ENCODE results near the gene NDUFS6.
"Not testable (repeated sequence)": the region's sequence is repeated elsewhere in the genome, so short reads cannot be mapped to it uniquely, and the experiment has no call there.

Gene NDUFS6

GRCh38 chr5:1835431-1835830, 34.2 kb downstream of the NDUFS6 start:
- DNase-seq = no peak

GRCh38 chr5:1836176-1836890, 35.1 kb downstream of the NDUFS6 start:
- DNase-seq = no peak

GRCh38 chr5:1836891-1837880, 36.0 kb downstream of the NDUFS6 start:
- no peak for DNase-seq

GRCh38 chr5:1838013-1838412, 36.8 kb downstream of the NDUFS6 start:
- DNase-seq = no peak

- no peak for DNase-seq
These were observed 38.9 kb downstream of the NDUFS6 start for GRCh38 chr5:1840071-1840547.

GRCh38 chr5:1840741-1841521, 39.7 kb downstream of the NDUFS6 start:
- no peak for DNase-seq

GRCh38 chr5:1842004-1842819, 41.0 kb downstream of the NDUFS6 start:
- no peak for DNase-seq

- DNase-seq = not testable (repeated sequence)
These were observed 42.6 kb downstream of the NDUFS6 start for GRCh38 chr5:1843761-1844160.

GRCh38 chr5:1844708-1845436, 43.7 kb downstream of the NDUFS6 start:
- DNase-seq = no peak

GRCh38 chr5:1845696-1846095, 44.5 kb downstream of the NDUFS6 start:
- DNase-seq = no peak

GRCh38 chr5:1846583-1846982, 45.4 kb downstream of the NDUFS6 start:
- no peak for DNase-seq

GRCh38 chr5:1847056-1847455, 45.8 kb downstream of the NDUFS6 start:
- no peak for DNase-seq

- no peak for DNase-seq
These were observed 46.4 kb downstream of the NDUFS6 start for GRCh38 chr5:1847611-1848010.

GRCh38 chr5:1850324-1851154, 49.3 kb downstream of the NDUFS6 start:
- no peak for DNase-seq

- no peak for DNase-seq
These were observed 50.2 kb downstream of the NDUFS6 start for GRCh38 chr5:1851290-1851934.

- DNase-seq = no peak
These were observed 51.2 kb downstream of the NDUFS6 start for GRCh38 chr5:1852324-1852947.

GRCh38 chr5:1853531-1853930, 52.3 kb downstream of the NDUFS6 start:
- DNase-seq = no peak

GRCh38 chr5:1855075-1855474, 53.9 kb downstream of the NDUFS6 start:
- DNase-seq = no peak

GRCh38 chr5:1855596-1855995, 54.4 kb downstream of the NDUFS6 start:
- DNase-seq = no peak

Measured in activated CD4-positive, alpha-beta T cell treated with anti-CD3 and anti-CD28 coated beads for 4 hours (primary cell).